Breast epithelium (tissue), 4 donors: ENCODE measurements around the gene SYNJ2. TPM values are rescaled to one million over a fixed set of nuclear protein-coding genes. Genes with fewer than 3 reads are reported as not detected.

ENCODE experiments used
- DNase-seq, 2 donors: peaks; one replicate each; pipeline ENCODE4 v3.0.0-alpha.2; 2019; ENCODE audit warnings: low spot score in 2 of 2
- H3K27ac ChIP-seq, 2 donors: fragments of 200-600 bp; sonication (generic) in 1 of 2; one replicate each; pipeline ENCODE4 v1.5.1; 2016 to 2019; ENCODE audit warnings: mild to moderate bottlenecking in 1 of 2
- H3K27me3 ChIP-seq, 2 donors: fragments of 200-600 bp; sonication (generic) in 1 of 2; one replicate each; pipeline versions ENCODE4 v1.5.1 to v1.6.0; 2017 to 2019; ENCODE audit warnings: control low read depth in 1 of 2, mild to moderate bottlenecking in 1 of 2
- H3K36me3 ChIP-seq: fragments of 200-600 bp; one replicate; pipeline ENCODE4 v1.5.1; 2019
- H3K4me1 ChIP-seq, 2 donors: fragments of 200-600 bp; sonication (generic); one replicate each; pipeline ENCODE4 v1.5.1; 2016 to 2019; ENCODE audit warnings: control low read depth in 1 of 2
- H3K4me3 ChIP-seq, 3 donors: fragments of 200-600 bp; sonication (generic); 1 replicate in 2 of 3; 2 replicates in 1 of 3; pipeline ENCODE4 v1.5.1; 2016 to 2019; ENCODE audit warnings: mild to moderate bottlenecking in 3 of 3, moderate library complexity in 2 of 3
- H3K9me3 ChIP-seq, 2 donors: fragments of 200-600 bp; sonication (generic) in 1 of 2; one replicate each; pipeline ENCODE4 v1.5.1; 2016 to 2019; ENCODE audit warnings: control low read depth in 1 of 2
- POLR2A ChIP-seq: fragments of 450-650 bp; IDR thresholded peaks from one replicate; pipeline ENCODE4 v1.6.1; 2016; ENCODE audit warnings: antibody characterized with exemption, mild to moderate bottlenecking, moderate library complexity
- POLR2AphosphoS5 ChIP-seq, 3 donors: sonication (generic); formaldehyde crosslinking; IDR thresholded peaks; one replicate each; pipeline ENCODE4 v1.6.1; 2017; ENCODE audit warnings: antibody characterized with exemption in 3 of 3
- intact Hi-C: fragments of 100-400 bp; cut with DNase I; formaldehyde crosslinking; loops from one replicate; pipeline ENCODE4 v1.15.1; 2023; ENCODE audit warnings: low total_unique reads
- total RNA-seq, 3 donors: library from RNA; depleted of rRNA; stranded (reverse); fragments of >200 nt; gene quantifications; one replicate each; pipeline ENCODE4 v1.1.0, GENCODE V29; 2016
- TF ChIP-seq, protein P1 (sequence below), 3 donors: fragments of 450-650 bp; IDR thresholded peaks; one replicate each; pipeline ENCODE4 v1.5.1; 2016 to 2017; ENCODE audit warnings: antibody characterized with exemption in 3 of 3, mild to moderate bottlenecking in 3 of 3, moderate library complexity in 3 of 3

The SYNJ2 gene
- total RNA-seq, 3 donors from 2014 or later: 3.0 to 20.2 (median 15.7) TPM

GRCh38 chr6:158002249-158002950, 20.7 kb downstream of the SYNJ2 start:
- no peaks in the 10 kb centered on the region for H3K36me3 ChIP-seq
- TF ChIP-seq, protein P1, sequence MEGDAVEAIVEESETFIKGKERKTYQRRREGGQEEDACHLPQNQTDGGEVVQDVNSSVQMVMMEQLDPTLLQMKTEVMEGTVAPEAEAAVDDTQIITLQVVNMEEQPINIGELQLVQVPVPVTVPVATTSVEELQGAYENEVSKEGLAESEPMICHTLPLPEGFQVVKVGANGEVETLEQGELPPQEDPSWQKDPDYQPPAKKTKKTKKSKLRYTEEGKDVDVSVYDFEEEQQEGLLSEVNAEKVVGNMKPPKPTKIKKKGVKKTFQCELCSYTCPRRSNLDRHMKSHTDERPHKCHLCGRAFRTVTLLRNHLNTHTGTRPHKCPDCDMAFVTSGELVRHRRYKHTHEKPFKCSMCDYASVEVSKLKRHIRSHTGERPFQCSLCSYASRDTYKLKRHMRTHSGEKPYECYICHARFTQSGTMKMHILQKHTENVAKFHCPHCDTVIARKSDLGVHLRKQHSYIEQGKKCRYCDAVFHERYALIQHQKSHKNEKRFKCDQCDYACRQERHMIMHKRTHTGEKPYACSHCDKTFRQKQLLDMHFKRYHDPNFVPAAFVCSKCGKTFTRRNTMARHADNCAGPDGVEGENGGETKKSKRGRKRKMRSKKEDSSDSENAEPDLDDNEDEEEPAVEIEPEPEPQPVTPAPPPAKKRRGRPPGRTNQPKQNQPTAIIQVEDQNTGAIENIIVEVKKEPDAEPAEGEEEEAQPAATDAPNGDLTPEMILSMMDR (IDR thresholded peaks at IDR 0.05): no peak
- TF ChIP-seq POLR2A (no peak), POLR2AphosphoS5 (IDR thresholded peaks at IDR 0.05) (no peak)
- DNase-seq: peak in 1 of 2 donors; percentile 90
- H3K27ac ChIP-seq: peak overlapping the region; percentile 93 to 95
- intact Hi-C loops: no loop called here
- peak overlapping the region in 1 of 3 donors; percentile 34 for H3K4me3 ChIP-seq
- H3K9me3 ChIP-seq: no peaks in the 10 kb centered on the region
- H3K4me1 ChIP-seq: peaks cover 21 to 27% of the 10 kb centered on the region in 2 donors
- no peaks in the 10 kb centered on the region for H3K27me3 ChIP-seq

GRCh38 chr6:158002951-158003853, 21.5 kb downstream of the SYNJ2 start:
- intact Hi-C loops: no loop called here
- H3K27me3 ChIP-seq: no peaks in the 10 kb centered on the region
- no peaks in the 10 kb centered on the region for H3K36me3 ChIP-seq
- DNase-seq: peak in 1 of 2 donors; percentile 77
- H3K4me1 ChIP-seq: peaks cover 21 to 27% of the 10 kb centered on the region in 2 donors
- H3K27ac ChIP-seq: peak overlapping the region; percentile 93 to 95
- peak in 2 of 3 donors; percentile 1 to 25 for TF ChIP-seq POLR2AphosphoS5 (IDR thresholded peaks at IDR 0.05)
- no peak for TF ChIP-seq POLR2A
- TF ChIP-seq, protein P1 (IDR thresholded peaks at IDR 0.05): no peak
- H3K4me3 ChIP-seq: peak overlapping the region in 1 of 3 donors; percentile 34
- no peaks in the 10 kb centered on the region for H3K9me3 ChIP-seq

GRCh38 chr6:158003910-158004700, 22.4 kb downstream of the SYNJ2 start:
- H3K4me3 ChIP-seq: peak overlapping the region in 1 of 3 donors; percentile 19
- H3K4me1 ChIP-seq: peaks cover 21 to 28% of the 10 kb centered on the region in 2 donors
- DNase-seq: no peak
- peak overlapping the region; percentile 93 to 95 for H3K27ac ChIP-seq
- no peaks in the 10 kb centered on the region for H3K27me3 ChIP-seq
- TF ChIP-seq POLR2AphosphoS5 (IDR thresholded peaks at IDR 0.05) (no peak), POLR2A (no peak)
- TF ChIP-seq, protein P1 (IDR thresholded peaks at IDR 0.05): no peak
- intact Hi-C loops: no loop called here
- H3K9me3 ChIP-seq: no peaks in the 10 kb centered on the region
- no peaks in the 10 kb centered on the region for H3K36me3 ChIP-seq

DNA sequence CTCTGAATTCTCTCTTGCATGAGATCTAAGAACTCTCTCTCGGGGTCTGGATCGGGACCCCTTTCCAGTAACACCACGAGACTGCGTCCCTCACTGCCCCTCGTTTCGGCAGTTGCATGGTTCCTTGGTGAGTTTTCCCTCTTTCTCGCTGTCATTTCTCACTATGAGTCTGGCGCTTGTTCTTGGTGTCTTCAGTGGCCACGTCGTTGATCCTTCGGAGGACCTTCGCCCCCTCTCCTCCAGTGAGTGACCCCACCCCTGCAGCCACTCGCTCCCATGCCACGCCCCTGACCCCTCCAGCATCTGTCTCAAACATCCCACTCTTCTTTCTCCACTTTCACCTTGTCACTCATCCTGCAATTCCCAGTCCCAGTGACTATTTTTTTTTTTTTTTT, 23.0 kb downstream of the SYNJ2 start:
- Histone ChIP-seq H3K36me3 (no peaks in the 10 kb centered on the region), H3K9me3 (no peaks in the 10 kb centered on the region), H3K27ac (peak overlapping the region; percentile 93 to 95), H3K4me1 (peaks cover 24 to 34% of the 10 kb centered on the region in 2 donors), H3K27me3 (no peaks in the 10 kb centered on the region), H3K4me3 (no peak overlapping the region)
- TF ChIP-seq POLR2AphosphoS5 (IDR thresholded peaks at IDR 0.05) (no peak), POLR2A (no peak)
- TF ChIP-seq, protein P1 (IDR thresholded peaks at IDR 0.05): no peak
- intact Hi-C loops: loop anchor here (1.0 kb wide), 1 partner anchor 21 kb away; no protein-coding TSS in a partner anchor
- no peak for DNase-seq
